OCI-LY7 (cell line): ENCODE results near the gene PAMR1. TPM values are rescaled to one million over a fixed set of nuclear protein-coding genes. Genes with fewer than 3 reads are reported as not detected.
A peak's percentile ranks its signal among the peaks of the same experiment; 100 is the strongest.

ENCODE experiments used
- BruUV-seq: library from RNA; stranded (reverse); fragments of 400-500 nt; replicated peaks from 2 replicates; lab custom pipeline; 2021; lab: Mats Ljungman, UMichigan
- CTCF ChIA-PET: fragments of 300-600 bp; sonication (Branson Sonifier 250); formaldehyde crosslinking; loops from one replicate; lab custom pipeline; 2022; ENCODE audit warnings: antibody characterized with exemption; ENCODE audit not compliant: unreplicated experiment; lab: Charles Lee
- POLR2A ChIA-PET: fragments of 300-600 bp; sonication (Branson Sonifier 250); formaldehyde crosslinking; loops from one replicate; lab custom pipeline; 2022; ENCODE audit warnings: antibody characterized with exemption; lab: Charles Lee
- DNase-seq: peaks from one replicate; pipeline ENCODE4 v3.0.0-alpha.2; 2015; ENCODE audit warnings: low spot score
- H2AFZ ChIP-seq: fragments of 200-600 bp; sonication (generic), shearing (Covaris generic); 2 replicates; pipeline ENCODE4 v1.6.1; 2014; ENCODE audit warnings: mild to moderate bottlenecking, antibody characterized with exemption, low read length, moderate library complexity
- H3K27ac ChIP-seq: fragments of 200-600 bp; sonication (generic); 2 replicates; pipeline ENCODE4 v1.5.1; 2014; ENCODE audit warnings: mixed run types, low read depth, mild to moderate bottlenecking, moderate library complexity, low read length, inconsistent platforms; ENCODE audit not compliant: poor library complexity, severe bottlenecking
- H3K36me3 ChIP-seq: fragments of 200-600 bp; sonication (generic); 2 replicates; pipeline ENCODE4 v1.6.1; 2014; ENCODE audit warnings: mild to moderate bottlenecking, antibody characterized with exemption, low read length, moderate library complexity, mixed read lengths; ENCODE audit not compliant: insufficient read depth
- H3K4me1 ChIP-seq: fragments of 200-600 bp; sonication (generic); 2 replicates; pipeline ENCODE4 v1.5.1; 2014; ENCODE audit warnings: mild to moderate bottlenecking, low read length; ENCODE audit not compliant: insufficient read depth, poor library complexity, severe bottlenecking
- H3K4me2 ChIP-seq: fragments of 200-600 bp; sonication (generic); 2 replicates; pipeline ENCODE4 v1.6.1; 2014; ENCODE audit warnings: mild to moderate bottlenecking, low read length
- H3K4me3 ChIP-seq: fragments of 200-600 bp; sonication (generic); 2 replicates; pipeline ENCODE4 v1.5.1; 2014; ENCODE audit warnings: mild to moderate bottlenecking, low read depth, low read length; ENCODE audit not compliant: poor library complexity, severe bottlenecking
- H3K79me2 ChIP-seq: fragments of 200-600 bp; sonication (generic); 2 replicates; pipeline ENCODE4 v1.6.1; 2016; ENCODE audit warnings: low read depth, mild to moderate bottlenecking, low read length, moderate library complexity, mixed read lengths; ENCODE audit not compliant: insufficient read depth
- H3K9me2 ChIP-seq: fragments of 200-600 bp; sonication (generic); 2 replicates; pipeline ENCODE4 v1.6.1; 2016; ENCODE audit warnings: mild to moderate bottlenecking, low read length, mixed read lengths; ENCODE audit not compliant: insufficient read depth
- H3K9me3 ChIP-seq: fragments of 200-600 bp; sonication (generic); 2 replicates; pipeline ENCODE4 v1.6.1; 2014; ENCODE audit warnings: mild to moderate bottlenecking, mixed run types, low read length, mixed read lengths
- H4K20me1 ChIP-seq: fragments of 200-600 bp; sonication (generic); 2 replicates; pipeline ENCODE4 v1.6.1; 2014; ENCODE audit warnings: mild to moderate bottlenecking, antibody characterized with exemption, low read length, moderate library complexity, mixed read lengths; ENCODE audit not compliant: insufficient read depth
- CTCF ChIP-seq: fragments of 200-600 bp; sonication (generic); conservative IDR thresholded peaks from 2 replicates; pipeline ENCODE4 v1.5.1; 2014; ENCODE audit warnings: mild to moderate bottlenecking, antibody characterized with exemption, low read length, moderate library complexity, mixed read lengths
- EZH2phosphoT487 ChIP-seq: fragments of 200-600 bp; sonication (generic); IDR thresholded peaks from 2 replicates; pipeline ENCODE4 v1.6.1; 2018; ENCODE audit warnings: low read depth, borderline replicate concordance, mild to moderate bottlenecking, mixed run types, antibody characterized with exemption, low read length, moderate library complexity, mixed read lengths
- intact Hi-C: fragments of 100-400 bp; cut with micrococcal nuclease; formaldehyde crosslinking; loops from one replicate; pipeline ENCODE4 v1.10.0; 2022; ENCODE audit not compliant: unreplicated experiment
- total RNA-seq, 2 experiments: library from RNA; depleted of rRNA in 1 of 2; stranded (reverse); fragments of >200 nt in 1 of 2; shearing (Covaris generic) in 1 of 2; gene quantifications; 2 replicates each; pipeline ENCODE4 v1.2.3, GENCODE V29; 2014 to 2022

PAMR1 gene
- total RNA-seq, 2 experiments from 2014 or later, result not detected

DNA sequence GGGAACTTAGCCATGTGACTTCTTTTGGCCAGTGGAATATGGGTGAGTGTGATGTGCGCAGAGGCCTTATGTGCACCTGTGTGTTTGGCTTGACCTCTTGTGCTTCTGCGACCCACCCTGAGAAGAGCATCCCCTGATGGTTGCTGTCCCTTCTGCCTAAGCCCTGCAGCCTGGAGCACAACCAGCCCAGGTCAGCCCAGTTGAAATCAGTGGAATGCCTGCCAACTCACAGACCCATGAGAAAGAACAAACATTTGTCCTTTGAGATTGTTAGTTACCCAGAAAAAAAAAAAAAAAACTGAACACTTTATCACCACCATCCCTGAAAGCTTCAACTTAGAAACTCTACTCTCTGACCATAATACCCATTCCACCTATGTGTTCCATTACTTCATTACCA is 38.5 kb downstream of the PAMR1 start:
- BruUV-seq, result no TSS peak
- Histone ChIP-seq H3K27ac (no peak overlapping the region), H3K4me3 (no peak overlapping the region), H2AFZ (no peak overlapping the region), H3K9me3 (no peaks in the 10 kb centered on the region), H4K20me1 (no peaks in the 10 kb centered on the region), H3K4me1 (no peaks in the 10 kb centered on the region), H3K9me2 (no peaks in the 10 kb centered on the region), H3K36me3 (no peaks in the 10 kb centered on the region), H3K79me2 (no peaks in the 10 kb centered on the region), H3K4me2 (no peak overlapping the region)
- no peak for TF ChIP-seq CTCF
- TF ChIP-seq EZH2phosphoT487, result no peak
- DNase-seq, result no peak
- CTCF ChIA-PET, result no interaction called here
- intact Hi-C loops, result no loop called here
- POLR2A ChIA-PET, result no interaction called here

DNA sequence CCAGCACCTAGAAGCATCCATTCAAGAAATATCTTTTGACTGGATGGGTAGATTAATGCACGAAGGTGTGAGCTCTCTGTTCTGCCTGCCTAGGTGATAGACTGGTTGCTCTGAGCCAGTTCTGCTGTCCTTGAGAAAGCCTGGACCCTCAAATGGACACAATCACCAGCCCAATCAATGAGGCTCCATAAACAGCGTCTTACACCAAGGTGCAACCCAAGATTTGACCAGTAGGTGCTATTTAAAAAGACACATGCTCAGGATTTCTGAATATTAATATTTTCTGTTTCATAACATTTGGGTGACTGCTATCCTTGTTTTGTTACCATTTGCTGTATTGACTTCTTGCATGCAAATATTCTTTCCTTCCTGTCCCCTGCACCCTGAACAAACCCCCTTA is 39.0 kb downstream of the PAMR1 start:
- POLR2A ChIA-PET, result no interaction called here
- no TSS peak for BruUV-seq
- no peak for TF ChIP-seq EZH2phosphoT487
- TF ChIP-seq CTCF, result no peak
- H4K20me1 ChIP-seq, result no peaks in the 10 kb centered on the region
- H3K36me3 ChIP-seq, result no peaks in the 10 kb centered on the region
- DNase-seq, result no peak
- no peak overlapping the region for H3K4me3 ChIP-seq
- no peak overlapping the region for H2AFZ ChIP-seq
- no peak overlapping the region for H3K4me2 ChIP-seq
- intact Hi-C loops, result no loop called here
- H3K9me3 ChIP-seq, result no peaks in the 10 kb centered on the region
- no peaks in the 10 kb centered on the region for H3K9me2 ChIP-seq
- CTCF ChIA-PET, result no interaction called here
- H3K27ac ChIP-seq, result no peak overlapping the region
- H3K79me2 ChIP-seq, result no peaks in the 10 kb centered on the region
- H3K4me1 ChIP-seq, result no peaks in the 10 kb centered on the region

DNA sequence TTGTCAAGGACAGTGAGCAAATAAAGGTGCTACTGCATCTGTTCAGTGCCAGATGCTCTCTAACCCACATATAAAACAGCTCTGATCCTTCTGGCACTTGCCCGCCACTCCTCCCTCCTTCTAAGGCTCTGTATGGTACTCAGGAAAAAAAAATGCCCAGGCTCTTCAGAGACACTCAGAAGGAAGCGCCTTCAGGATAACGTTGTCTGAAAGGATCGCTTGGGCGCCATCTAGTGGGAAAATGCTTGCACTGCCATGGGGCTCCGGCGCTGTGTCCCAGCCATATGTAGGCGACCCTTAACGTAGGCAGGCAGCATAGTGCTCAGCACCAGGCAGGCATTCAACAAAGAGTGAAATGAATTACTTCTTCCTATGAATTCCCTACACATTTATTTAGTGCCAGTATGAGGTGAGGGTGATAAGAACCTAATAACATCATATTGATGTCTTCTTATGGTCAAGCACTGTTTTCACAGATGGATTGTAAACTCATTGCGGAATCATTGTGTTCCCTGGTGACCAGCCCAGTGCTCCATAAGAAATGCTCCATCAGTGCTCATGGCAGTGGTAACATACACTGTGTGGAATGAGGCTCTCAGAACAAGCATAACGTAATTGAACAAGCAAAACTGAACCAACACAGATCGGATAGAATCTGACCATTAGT is 39.6 kb downstream of the PAMR1 start:
- H3K4me3 ChIP-seq, result no peak overlapping the region
- H4K20me1 ChIP-seq, result no peaks in the 10 kb centered on the region
- TF ChIP-seq CTCF (peak; percentile 88), EZH2phosphoT487 (no peak)
- DNase-seq, result peak; percentile 67
- CTCF ChIA-PET, result no interaction called here
- no peaks in the 10 kb centered on the region for H3K9me2 ChIP-seq
- intact Hi-C loops, result no loop called here
- no peaks in the 10 kb centered on the region for H3K9me3 ChIP-seq
- H3K36me3 ChIP-seq, result no peaks in the 10 kb centered on the region
- BruUV-seq, result no TSS peak
- no peaks in the 10 kb centered on the region for H3K79me2 ChIP-seq
- H3K27ac ChIP-seq, result no peak overlapping the region
- POLR2A ChIA-PET, result no interaction called here
- no peak overlapping the region for H3K4me2 ChIP-seq
- no peaks in the 10 kb centered on the region for H3K4me1 ChIP-seq
- no peak overlapping the region for H2AFZ ChIP-seq
